Stimulated activated CD8-positive, alpha-beta memory T cell treated with anti-CD3 and anti-CD28 coated beads, Interleukin-4, amount 100 ng/mL, for 24 hours (primary cell): ENCODE results near the gene ABLIM2.

Experiments used
- DNase-seq: peaks from one replicate; pipeline ENCODE4 v3.0.0-alpha.2; 2020; ENCODE audit warnings: low read depth

ABLIM2 gene

GRCh38 chr4:8028884-8029568 is 129.6 kb downstream of the ABLIM2 start:
- DNase-seq = no peak

DNA sequence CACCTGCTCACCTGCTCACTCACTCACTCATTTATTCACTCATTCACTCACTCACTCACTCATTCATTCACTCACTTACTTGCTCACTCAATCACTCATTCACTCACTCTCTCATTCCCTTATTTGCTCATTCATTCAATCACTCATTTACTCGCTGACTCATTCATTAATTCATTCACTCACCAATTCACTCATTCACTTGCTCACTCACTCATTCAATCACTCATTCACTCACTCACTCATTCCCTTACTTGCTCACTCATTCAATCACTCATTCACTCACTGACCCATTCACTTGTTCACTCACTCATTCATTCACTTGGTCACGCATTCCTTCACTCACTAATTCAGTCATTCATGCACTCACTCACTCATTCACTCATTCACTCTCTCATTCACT is 130.2 kb downstream of the ABLIM2 start:
- no peak for DNase-seq

DNA sequence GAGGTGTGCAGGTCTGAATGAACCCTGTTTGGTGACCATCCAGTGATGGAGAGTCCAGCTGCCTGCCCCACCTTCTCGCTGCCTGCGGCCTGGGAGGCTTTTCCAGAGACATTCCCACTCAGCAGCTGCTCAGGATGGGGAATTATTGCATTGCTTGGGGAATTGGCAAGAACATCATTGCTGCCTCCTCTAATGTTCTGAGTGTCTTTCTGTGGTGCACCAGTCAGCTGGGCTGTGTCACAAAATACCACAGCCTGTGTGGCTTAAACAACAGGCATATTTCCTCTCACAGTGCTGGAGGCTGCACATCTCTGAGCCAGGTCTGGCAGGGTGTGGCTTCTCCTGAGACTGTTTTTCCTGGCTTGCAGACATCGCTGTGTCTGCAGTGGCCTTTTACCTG is 132.2 kb downstream of the ABLIM2 start:
- no peak for DNase-seq

DNA sequence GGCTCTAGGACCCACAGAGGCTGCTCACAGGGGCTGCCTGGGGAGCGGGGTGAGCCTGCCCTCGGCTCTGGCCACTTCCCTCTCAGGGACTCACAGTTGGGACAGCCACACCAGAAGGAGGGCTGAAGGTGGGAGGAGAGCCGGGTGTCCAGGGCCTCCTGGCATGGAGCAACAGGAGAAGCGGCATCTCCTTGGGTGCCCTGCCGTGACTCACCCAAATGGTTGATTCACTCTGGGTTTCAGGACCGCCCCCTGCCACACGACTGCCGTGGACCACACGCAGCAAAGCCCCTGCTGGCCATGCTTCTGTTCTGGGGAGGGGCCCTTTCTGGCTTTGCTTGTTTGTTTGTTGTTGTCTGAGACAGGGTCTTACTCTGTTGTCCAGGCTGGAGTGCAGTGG is 132.9 kb downstream of the ABLIM2 start:
- DNase-seq = no peak

DNA sequence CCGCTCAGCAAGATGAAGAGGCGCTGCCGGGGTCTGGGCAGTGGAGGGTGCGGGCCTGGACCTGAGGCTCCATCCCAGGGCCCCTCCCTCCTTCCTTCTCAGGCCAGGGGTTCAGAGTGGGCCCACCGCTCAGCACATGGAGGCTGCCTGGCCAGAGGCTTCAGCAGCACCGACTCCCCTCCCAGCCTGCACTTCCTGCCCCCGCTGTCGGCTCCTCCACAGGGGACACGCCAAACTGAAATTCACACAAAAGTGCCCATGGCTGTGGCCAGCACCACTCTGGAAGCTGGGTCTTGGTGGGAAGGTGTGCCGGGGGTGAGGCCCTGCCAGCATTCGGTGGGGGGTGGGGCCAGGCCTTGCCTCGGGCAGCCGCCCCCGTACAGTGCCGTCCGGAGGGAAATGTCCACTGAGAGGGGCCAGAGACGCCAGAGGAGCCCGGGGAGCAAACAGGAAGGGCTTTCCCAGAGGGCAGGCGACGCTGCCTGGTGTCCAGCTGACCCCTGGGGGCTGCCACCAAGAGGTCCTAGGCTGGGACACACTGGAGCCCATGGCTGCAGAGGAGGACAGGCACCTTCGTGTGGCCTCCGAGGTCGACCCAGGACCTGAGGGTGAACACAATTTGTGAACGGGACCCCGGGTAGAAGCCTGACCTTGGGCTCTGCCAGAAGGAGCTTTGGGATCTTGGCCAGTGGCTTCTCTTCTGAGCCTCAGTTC is 134.4 kb downstream of the ABLIM2 start:
- no peak for DNase-seq

DNA sequence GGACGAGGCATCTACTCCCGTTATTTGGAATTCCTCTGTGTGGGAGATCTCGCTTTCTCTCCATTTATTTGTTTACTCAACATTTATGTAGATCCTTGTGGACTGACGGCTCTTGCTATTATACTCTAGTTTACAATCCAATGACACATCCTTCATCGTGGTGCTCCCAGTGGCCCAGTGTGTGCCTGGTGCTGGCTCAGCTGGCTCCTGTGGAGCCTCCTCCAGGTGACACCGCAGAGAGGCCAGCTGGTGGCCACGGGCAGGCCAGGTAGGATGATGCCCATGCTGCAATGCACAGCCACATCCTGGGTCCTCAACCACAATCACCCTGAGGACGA is 134.9 kb downstream of the ABLIM2 start:
- DNase-seq = no peak

DNA sequence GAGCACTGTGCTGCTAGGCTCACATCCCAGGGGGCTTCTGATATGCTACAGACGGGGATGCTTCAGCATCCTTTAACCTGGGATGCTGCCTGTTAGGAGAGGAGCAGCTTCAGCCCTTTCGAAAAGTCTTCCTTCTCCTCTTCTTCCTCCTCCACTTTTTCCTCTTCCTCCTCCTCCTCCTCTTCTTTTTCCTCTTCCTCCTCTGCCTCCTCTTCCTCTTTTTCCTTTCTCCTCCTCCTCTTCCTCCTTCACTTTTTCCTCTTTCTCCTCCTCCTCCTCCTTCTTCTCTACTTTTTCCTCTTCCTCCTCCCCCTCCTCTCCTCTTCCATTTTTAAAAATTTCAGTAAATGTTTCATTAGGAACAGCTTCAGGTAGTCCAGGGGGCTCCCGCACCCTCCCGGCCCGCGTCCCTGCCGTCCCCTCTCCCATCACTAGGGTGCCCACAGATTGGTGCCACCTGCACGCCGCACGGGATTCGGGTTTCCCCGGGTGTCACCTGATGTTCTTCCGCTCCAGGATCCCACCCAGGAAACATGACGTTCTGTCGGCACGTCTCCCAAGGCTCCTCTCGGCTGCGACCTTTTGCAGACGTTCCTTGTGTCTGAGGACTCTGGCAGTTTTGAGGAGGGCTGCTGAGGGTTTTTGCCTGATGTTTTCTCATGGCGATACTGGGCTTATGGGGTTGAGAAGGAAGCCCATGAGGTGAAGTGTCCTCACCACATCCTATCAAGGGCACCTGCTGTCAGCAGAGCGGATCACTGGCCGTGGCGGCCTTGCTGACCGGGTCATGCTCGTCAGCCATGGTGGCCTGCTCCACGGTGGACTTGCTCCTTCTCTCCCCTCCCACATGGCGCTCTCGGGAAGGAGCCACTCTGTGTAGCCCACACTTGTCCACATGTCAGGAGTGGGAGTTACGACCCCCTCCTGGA is 135.6 kb downstream of the ABLIM2 start:
- DNase-seq = no peak

DNA sequence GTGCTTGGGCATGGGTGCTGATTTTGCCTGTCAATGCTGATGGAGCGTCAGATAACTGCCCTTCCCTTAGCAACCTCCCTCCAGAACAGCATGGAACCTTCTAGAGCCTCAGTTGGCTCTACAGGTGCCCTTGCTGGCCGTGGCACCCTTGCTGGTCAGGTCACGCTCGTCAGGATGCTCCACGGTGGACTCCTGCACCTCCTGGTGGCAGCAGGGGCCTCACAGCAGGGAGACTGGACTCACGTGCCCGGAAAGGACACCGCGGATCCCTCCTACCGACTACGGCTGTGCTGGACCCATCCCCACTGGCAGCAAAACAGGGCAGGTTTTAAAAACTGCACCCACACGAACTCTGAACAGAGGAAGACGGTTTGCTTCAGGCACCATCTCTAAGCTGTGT is 136.8 kb downstream of the ABLIM2 start:
- DNase-seq = no peak

DNA sequence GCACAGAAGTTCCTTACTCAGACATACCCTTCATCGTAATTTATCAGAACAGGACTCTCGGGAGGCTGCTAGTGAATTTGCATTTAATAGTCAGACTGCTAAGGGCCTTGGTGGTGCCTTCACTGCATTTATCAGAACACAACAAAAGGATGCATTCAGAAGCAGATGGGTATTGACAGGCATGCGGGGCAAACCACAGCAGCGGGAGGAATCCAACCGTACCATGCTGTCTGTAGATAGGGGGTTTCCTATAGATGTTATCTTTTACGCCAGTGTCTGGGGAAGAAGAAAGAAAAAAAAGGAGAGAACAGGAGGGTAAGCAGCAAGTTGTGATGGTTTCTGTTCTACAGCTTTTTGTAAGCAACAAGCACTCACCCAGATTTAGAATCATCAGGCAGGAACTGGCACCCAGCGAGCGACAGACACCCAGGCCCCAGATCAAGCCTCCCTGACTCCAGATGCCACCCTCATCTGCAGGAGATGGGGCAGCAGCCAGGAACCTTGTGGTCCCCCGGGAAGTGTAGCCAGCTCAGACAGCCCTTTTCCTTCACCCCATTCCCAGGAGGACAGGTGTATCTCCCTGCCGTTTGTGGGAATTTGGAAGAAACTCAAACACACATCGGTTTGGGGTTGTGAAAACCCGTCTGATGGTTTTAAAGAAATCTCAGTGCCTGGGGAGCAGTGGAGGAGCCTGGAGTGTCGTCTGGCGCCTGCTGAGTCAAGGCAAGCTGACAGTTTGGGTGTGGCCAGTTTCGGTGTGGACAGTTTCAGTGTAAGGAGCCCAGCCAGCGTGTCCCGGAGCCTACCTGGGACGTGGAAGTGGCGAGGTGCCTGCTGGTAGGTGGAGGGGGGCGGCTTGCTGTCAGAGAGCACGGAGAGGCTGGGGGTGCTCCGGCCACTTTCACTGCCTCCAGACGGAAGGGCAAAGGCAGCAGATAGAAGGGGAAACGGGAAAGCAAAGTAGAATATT is 138.9 kb downstream of the ABLIM2 start:
- DNase-seq = no peak

DNA sequence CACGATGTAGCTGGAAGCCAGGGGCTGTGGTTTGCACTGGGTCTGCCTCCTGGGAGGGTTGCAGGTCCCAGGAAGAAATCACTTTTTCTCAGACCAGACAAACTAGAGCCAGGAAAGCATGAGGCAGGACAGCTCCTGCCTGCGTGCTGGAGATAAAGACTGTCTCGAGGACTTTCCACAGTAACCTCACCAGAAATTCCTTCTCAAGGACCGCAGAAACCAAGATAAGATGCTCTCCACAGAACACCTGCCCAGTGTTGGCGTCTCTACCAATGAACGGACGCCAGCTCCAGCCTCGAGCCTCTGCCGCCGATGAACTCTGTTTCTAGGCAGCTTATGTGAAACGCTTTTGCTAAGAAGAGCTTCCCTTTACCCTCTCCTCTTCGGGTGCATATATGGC is 142.1 kb downstream of the ABLIM2 start:
- no peak for DNase-seq

DNA sequence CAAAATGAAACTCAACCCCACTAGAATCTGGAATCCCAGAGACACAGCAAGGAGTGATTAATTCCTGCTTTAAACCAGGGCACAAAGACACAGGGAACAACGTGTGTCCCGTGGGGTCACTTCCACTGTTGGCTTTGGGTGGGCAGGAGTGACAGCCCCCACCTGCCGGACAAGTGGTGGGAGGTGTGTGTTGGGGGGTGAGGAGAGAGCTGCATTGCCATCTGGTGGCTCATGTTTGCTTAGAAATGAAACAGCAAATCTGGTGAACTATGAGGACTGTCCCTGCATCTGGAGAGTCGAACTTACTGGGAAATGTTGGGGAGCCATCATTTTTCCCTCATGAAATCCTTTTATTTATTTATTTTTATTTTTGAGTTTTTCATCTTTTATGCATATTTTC is 143.1 kb downstream of the ABLIM2 start:
- DNase-seq = no peak

GRCh38 chr4:8013976-8014726 is 144.5 kb downstream of the ABLIM2 start:
- DNase-seq = no peak

DNA sequence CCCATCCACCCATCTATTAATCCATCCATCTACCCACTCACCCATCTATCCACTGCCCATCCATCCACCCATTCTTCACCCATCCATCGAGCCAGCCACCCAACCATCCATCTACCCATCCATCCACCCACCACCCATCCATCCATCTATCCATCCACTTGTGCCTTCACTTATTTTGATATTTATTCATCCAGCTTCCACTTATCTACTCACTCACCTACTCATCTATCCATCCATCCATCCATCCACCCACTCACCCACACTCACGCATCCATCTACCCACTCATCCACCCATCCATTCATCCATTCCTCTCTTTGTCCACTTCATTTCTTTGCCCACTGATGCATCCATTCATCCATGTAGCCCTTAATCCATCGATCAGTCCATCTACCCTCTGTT is 146.1 kb downstream of the ABLIM2 start:
- DNase-seq = no peak

- DNase-seq = no peak
Observed at GRCh38 chr4:8010618-8011017, 148.0 kb downstream of the ABLIM2 start.

DNA sequence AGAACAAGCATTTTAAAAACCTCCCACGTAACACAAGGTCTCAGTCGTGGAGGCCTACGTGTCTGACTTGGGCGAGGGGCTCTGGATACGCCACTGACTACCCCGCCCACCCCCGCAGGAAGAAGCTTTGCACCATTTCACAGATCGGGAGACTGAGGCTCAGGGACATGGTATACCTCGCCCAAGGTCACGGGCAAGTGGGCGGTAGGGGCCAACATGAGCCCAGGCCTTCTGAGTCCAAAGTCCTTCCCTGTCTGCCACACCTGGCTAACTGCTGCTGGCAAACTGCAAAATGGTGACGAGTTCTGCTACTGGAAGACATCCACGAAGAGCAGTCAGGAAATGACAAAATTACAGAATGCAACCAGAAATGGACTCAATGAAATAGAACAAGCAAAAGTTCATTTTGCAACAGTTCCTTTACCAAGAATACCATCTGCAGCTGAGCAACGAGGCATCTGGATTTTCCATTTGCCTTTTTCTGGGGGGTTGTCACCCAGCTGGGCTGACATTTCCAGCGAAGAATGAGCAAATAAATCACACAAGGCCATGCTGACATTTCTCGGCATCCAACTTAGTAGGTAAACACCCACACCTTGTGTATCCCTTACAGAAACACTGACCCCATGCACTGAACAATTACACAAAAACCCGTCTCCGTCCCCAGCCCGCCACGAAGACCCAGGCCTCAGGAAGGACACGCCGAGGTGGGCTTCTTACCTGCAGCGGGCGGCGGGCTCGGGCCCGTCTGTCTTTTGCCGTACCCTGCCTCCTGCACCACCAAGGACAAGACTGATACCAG is 148.7 kb downstream of the ABLIM2 start:
- DNase-seq = no peak

- DNase-seq = no peak
Observed at GRCh38 chr4:8009097-8009496, 149.5 kb downstream of the ABLIM2 start.

- DNase-seq = no peak
Observed at GRCh38 chr4:8008391-8008790, 150.2 kb downstream of the ABLIM2 start.

GRCh38 chr4:8007581-8007980 is 151.0 kb downstream of the ABLIM2 start:
- no peak for DNase-seq

DNA sequence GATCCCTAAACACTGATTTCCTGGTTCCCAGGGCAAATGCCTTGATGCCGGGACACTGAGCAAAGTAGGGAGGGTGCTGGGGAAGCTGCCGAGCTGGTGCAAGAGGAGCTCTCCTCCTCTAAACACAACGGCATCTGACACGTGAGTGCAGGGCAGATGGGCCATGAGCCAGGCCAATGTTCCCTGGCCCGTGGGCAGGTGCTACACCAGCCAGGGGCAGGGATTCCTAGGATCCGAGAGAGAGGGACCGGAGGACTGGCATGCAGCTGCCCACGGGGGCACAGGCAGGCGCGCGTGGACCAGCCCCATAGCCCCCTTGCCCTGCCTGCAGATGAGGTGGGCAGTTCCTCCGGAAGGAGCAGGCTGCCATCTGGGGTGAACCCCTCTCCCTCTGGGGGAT is 152.1 kb downstream of the ABLIM2 start:
- no peak for DNase-seq

GRCh38 chr4:8005814-8006215 is 152.8 kb downstream of the ABLIM2 start:
- no peak for DNase-seq
